C1 segment of cervical spinal cord (tissue), 14 donors: ENCODE data around the gene CEP44.
"Not testable (repeated sequence)": the region's sequence is repeated elsewhere in the genome, so short reads cannot be mapped to it uniquely, and the experiment has no call there.

ENCODE experiments used
- DNase-seq, 14 donors: peaks; one replicate each; lab custom pipeline; 2025; lab: John Stamatoyannopoulos, UW

Gene CEP44

DNA sequence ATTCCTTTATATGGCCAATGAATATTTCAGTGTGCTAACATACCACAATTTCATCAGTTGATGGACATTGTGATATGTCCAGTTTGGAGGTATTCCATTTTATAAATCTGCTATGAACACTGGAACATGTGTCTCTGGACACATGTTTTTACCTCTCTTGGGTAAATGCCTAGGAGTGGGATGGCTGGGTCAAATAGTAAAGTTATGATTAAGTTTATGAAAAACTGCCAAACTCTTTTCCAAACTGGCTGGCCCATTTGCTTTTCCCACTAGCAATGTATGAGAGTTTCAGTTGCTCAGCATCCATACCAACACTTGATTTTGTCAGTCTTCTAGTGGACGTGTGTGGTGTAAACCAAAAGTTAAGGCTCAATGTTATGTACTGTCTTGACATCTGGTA, 40.5 kb downstream of the CEP44 start:
- no peak for DNase-seq

DNA sequence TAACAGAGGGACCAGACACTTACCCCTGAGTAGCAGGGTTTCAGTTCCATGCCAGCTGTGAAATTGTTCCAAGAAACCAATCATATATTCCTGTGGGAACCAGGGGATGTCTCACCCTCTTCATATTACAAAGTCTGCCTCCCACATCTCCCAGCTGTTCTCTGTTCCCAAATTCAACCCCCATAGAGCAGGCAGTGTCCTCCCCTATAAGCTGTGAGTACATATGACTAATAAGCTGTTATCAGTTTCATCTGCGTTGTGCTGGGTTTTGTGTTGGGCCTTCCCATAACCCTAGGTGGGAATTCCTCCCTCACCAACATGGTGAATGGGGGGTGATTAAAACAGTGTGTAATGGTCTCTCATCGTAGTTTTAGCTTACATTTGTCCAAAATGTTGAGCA, 41.0 kb downstream of the CEP44 start:
- DNase-seq: no peak

DNA sequence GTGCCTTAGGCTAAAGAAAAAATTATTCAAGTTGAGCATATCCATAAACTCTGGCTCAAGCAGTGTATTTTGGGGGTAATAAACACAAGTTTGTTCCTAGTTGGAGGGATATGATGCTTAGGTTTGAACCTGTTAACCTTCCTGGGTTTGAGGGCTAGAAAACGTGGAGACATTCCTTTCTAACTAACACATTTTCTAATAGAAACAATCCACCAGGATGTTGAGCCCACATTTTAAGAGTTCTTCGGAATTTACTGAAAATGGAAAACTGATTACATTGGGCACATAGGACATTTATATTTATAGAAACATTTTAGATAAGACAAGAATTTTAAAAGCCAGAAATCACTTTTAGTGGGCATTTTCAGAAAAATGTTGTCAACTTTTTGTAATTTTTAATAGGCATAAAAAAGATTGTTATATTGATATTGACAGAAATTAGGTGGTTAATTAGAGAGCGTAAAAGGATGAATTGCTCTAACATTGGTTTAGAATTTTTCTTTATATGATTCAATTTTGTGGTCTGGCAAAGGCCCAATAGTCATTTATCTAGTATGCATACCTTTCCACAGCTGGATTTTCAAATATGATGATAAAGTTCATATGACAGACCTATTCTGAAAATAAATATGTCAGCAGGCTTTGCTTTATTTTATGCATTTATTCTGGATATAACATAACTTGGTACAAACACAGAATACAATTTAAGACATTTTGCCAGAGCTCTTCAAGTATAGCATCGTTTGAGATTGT, 49.2 kb downstream of the CEP44 start:
- DNase-seq: no peak

DNA sequence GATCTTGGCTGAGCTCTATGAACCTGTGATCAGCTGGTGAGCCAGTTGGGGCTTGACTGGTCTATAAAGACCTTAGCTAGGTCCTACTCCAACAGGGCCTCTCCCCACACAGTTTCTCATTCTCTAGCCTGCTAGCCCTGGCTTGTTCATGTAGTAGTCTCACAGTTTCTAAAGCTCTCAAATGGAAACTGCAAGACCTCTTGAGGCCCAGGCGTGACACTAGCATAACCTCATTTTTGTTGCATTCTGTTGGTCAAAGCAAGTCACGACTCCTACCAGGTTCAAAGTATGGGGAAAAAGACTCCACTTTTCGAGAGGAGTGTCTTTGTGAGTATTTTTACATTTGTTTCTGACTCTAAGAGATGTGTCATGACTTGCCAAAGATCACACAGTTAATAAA, 50.9 kb downstream of the CEP44 start:
- DNase-seq: no peak

DNA sequence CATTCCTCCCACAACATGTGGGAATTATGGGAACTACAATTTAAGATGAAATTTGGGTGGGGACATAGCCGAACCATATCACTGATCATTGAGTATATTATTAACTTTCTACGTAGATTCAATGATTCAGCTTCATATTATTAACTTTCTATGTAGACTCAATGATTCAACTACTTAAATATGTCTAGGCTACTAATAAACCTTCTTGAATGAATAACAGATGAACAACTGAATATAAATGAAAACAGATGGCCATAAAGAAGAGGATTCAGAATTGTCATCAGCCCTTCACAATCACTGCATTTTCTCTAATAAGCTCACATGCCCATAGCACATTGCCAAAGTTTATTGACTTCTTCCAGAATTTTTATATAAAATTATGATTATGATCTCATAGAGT, 57.0 kb downstream of the CEP44 start:
- DNase-seq: no peak

DNA sequence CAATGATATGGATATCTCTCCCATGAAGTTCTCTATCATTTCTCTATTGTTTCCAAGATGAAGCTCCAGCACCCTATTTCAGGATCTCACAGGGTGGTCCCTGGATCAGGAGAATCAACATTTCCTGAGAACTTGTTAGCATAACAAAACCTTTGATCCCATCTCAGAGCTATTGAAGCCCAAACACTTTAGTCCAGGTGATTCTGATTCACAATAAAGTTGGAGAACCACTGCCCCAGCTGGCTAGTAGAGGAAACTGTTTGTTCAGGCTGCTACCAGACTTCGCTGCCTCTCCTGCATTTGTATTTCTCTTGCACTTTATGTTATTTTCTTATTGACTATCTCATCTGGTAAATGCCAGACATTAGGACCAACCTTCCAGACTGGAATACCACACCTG, 65.4 kb downstream of the CEP44 start:
- no peak for DNase-seq

DNA sequence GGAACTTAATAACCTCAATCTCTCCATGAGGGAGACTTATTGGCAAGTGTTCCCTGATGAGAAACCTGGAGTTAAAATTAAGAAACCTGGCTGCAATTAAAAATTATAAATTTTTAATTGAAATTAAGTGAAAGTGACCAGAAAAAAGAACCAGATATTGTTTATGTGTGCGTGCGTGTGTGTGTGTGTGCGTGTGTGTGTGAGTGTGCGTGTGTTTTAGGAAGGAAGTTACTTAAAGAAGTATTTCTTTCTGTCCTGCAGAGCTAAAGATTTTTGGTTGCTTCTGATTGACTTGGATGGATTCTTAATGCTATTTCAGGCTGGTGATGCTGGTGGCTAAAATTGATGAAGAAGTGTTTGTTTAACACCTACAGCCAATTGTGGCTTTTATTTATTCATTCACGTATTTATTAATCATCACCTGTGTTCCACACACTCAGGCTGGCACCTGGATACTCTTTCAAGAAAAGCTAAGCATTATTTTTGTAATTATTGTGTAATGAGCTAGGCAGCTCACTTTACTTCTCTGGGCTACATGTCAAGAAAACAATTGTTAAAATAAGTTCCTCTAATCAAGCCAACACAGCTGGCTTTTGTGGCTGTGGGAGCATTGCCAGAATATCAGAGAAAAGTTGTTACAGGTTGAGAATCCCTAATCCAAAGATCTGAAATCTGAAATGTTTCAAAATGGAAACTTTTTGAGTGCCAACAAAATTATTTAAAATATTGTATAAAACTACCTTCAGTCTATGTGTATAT, 68.5 kb downstream of the CEP44 start:
- DNase-seq: no peak

DNA sequence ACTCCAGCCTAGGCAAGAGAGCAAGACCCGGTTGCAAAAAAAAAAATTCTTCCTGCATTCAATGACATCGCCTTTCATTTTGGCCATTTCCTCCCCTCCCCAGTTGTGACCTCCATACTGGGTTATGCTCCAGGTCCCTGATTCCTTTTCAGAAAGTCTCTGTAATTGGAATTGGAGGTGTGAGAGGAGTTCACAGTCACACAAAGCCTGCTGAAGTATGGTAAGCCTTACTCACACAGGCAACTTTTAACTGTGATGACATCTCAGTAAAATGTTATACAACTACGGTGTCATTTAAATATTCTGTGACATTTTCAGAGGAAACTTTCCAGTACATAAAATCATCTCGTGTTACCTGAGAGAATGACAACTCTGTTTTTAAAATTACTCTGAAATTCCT, 73.6 kb downstream of the CEP44 start:
- no peak for DNase-seq

DNA sequence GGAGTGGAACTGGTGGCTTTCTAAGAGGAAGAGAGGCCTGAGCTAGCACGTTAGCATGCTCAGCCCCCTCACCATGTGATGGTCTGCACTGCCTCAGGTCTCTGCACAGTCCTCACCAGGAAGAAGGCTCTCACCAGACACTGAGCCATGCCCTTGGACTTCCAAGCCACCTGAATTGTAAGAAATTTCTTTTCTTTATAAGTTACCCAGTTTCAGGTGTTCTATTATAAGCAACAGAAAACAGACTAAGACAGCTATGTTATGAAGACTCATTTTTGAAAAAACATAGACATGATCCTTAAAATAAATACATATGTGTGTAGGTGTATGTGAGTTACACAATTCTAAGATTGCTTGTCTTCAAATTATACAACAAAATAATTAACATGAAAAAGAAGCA, 74.7 kb downstream of the CEP44 start:
- no peak for DNase-seq

DNA sequence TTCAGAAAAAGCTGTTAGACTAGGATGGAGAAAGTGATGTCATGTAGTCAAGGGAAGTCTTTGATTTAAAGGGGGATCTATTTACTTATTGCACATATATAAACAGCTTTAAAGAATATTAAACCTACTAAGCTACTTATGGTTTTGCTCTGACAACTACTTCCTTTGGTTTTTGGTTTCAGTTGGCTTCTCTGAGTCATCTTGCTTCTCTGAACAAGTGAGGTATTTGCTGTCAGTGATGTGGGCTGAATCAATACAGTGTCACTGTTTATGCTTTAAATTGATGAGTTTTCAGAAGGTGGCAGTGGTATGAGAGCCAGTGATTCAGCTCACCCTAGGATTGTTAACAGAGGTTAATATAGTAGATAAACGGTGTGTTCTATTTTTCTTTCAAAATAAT, 75.1 kb downstream of the CEP44 start:
- no peak for DNase-seq

DNA sequence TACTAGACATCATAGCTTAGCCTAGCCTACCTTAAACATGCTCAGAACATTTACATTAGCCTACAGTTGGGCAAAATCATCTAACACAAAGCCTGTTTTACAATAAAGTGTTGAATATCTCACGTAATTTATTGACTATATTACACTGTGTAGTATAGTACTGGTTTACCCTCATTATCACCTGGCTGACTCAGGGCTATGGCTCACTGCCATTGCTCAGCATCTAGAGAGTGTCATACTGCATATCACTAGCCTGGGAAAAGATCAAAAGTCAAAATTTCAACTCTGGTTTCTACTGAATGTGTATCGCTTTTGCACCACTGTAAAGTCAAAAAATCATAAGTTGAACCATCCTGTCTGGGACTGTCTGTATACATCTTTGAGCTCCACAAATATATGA, 78.6 kb downstream of the CEP44 start:
- DNase-seq: no peak

DNA sequence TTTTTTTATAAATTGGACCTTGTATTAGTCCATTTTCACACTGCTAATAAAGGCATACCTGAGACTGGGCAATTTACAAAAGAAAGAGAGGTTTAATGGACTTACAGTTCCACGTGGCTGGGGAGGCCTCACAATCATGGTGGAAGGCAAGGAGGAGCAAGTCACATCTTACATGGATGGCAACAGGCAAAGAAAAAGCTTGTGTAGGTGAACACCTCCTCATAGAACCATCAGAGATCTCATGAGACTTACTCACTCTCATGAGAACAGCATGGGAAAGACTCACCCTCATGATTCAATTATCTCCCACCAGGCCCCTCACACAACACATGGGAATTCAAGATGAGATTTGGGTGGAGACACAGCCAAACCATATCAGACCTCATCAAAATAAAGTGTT, 80.1 kb downstream of the CEP44 start:
- DNase-seq: not testable (repeated sequence)

DNA sequence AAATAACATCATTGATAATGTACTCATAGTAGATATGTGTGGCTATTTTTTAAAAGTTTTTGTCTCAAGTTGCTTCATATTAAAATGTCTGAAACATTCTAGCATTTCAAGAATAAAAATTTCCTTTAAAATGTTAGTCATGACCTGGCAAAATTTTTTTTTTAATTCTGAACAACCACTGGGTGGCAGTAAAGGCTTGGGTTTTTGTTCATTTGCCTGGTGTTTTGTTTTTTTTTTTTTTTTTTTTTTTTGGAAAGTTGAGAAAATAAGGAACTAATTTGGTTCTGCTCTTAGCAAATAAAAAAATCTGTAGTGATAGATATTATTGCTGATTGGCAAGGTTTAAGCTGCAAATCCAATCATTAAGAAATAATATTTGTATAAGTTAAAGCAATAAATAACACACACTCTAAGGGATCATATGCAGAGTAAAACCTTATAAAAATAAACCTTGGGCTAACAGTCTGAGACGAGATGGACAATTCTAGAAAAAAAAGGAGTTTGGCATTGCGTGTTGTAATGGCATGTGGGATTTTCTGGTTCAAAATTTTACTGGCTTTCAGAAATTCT, 81.4 kb downstream of the CEP44 start:
- no peak for DNase-seq

DNA sequence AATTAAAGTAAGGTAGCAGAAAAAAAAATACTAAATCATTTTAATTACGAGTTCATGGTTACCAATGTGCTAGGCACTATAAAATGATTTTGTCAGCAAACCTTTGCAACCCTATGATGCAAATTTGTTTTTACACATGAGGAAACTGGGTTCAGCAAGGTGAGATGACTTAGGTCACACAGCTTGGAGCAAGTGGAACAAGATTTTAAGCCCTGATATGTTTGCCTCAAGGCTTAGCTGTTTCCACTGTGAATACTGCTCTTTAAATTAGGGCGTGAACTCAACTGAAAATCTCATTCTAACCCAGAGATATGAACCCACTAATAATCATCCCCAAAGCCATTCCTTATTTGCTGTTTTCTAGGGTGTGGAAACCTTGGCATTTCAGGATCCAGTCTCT, 86.3 kb downstream of the CEP44 start:
- no peak for DNase-seq

DNA sequence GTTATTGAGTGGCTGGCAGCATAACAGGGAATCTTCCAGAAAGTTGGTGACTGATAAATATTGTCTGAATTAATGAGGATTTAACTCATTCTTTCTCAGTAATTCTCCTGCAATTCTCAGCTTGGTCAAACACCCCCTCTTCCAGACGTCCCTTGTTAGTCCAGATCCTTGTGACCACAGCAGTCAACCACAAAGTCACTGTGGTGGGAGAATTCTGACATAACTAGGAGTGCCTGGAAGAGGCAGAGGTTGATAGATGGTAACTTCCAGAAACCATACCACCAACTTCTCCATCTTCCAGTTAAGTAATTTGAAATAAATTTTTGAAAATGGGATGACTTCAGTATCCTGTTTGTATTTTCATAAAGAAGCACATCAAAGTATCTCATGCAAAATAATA, 90.1 kb downstream of the CEP44 start:
- DNase-seq: no peak

DNA sequence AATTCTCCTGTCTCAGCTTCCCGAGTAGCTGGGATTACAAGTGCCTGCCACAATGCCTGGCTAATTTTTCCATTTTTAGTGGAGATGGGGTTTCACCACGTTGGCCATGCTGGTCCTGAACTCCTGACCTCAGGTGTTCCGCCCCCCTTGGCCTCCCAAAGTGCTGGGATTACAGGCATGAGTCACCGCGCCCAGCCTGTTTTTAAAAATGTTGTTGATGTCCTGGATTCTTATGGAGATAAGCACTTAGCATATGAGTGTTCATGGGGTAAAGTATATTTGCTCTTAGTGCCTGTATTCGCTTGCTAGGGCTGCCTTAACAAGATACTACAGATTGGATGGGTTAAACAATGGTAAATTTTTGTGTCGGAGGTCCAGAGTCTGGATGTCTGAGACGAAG, 91.7 kb downstream of the CEP44 start:
- DNase-seq: no peak

DNA sequence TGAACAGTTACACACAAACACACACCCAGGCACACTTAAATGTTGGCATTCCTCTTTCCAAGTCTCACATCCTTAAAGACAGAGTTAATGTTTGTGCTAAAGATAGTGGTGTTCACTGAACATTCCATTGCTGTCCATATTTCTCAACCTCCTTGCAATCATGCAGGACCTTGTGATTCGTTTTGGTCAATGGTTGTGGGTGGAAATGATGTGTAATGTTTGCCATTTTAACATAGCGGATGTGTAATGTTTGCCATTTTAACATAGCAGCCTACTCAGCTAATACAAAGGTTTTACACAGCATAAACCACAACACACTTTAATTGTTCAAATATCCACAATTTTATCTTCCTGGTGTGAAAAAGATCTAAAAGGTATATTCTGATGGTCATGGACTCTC, 93.9 kb downstream of the CEP44 start:
- no peak for DNase-seq

DNA sequence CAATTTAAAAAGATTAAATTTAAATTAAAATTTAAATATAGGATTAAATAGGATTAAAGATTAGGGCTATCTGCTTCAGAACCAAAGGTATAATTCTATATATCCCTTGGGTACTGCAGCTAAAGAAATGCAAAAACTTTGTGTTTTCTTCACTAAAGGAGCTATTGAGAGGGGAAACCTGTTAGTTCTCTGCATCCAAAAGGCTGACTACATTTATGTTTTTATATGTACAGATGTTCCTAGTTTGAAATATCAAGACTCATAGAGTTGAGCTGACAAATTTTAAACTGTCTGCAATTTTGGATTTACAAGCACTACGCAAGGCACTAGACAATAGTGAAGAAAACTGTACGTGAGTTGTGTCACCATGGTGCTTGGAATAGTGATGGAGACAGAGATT, 95.2 kb downstream of the CEP44 start:
- DNase-seq: no peak

DNA sequence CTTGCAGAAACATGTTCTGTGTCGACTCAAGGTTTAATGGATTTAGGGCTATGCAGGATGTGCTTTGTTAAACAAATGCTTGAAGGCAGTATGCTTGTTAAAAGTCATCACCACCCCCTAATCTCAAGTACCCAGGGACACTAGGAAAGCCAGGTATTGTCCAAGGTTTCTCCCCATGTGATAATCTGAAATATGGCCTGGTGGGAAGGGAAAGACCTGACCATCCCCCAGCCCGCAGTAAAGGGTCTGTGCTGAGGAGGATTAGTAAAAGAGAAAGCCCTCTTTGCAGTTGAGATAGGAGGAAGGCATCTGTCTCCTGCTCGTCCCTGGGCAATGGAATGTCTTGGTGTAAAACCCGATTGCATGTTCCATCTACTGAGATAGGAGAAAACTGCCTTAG, 96.5 kb downstream of the CEP44 start:
- not testable (repeated sequence) for DNase-seq

DNA sequence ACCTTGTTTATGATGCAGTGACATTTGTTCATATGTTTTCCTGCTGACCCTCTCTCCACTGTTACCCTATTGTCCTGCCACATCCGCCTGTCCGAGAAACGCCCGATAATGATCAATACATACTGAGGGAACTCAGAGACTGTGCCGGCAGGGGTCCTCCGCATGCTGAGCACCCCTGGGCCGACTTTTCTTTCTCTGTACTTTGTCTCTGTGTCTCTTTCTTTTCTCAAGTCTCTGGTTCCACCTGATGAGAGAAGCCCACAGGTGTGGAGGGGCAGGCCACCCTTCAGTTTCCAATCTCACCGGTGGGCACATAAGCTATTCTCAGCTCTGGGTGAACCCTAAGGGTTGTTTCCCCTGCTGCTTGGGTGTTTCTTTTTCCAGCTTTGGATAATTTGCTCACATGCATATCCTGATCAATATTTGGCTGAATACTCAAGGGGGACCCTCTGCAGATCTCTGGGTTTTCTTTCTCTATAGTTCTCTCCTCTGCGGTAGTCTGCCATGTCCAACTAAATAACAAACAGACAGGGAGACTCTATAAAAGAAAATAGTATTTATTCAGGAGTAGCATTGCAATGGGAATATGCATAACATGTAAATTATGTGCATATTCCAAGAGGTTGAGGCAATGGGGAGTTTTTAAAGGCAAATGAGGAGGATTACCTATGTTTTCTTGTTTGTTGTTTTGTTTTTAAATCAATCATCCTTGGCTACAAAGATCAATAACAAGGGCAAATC, 97.2 kb downstream of the CEP44 start:
- DNase-seq: no peak

DNA sequence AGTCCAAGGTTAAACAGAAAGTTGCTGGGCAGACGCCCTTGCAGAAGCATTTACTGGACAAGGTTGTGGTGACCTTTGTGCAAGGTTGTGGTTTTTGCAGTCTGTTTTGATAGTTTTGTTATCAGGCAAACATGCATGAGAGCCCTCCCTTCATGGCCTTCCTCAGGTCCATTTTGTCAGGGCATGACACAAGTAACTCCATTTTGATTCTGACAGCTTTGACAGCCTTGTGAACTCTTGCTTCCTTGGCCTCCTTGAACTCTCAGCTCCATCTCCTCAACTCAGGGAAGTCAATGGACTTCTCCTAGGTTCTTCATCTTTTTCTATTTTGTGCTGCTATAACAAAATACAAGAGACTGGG, 97.7 kb downstream of the CEP44 start:
- DNase-seq: no peak
